HL-60/S4 treated with retinoic acid at 250 ng/mL for 4 days and 3 days (cell line): ENCODE data around the gene KRTAP13-3.

Source experiments
- in situ Hi-C: fragments of 300-500 bp; cut with MboI; formaldehyde crosslinking; loops from 2 replicates; pipeline ENCODE4 v1.7.0; 2022; ENCODE audit warnings: low sequenced_read_pairs

Gene KRTAP13-3

GRCh38 chr21:30425826-30426225 lies at the start of gene KRTAP13-3:
Gene KRTAP13-3, minus strand, starts transcription at chr21:30425926. Its CDS starts 14 bp downstream, at chr21:30425912.
- in situ Hi-C loops = no loop called here

GRCh38 chr21:30468900-30469714 lies 43.4 kb upstream of the KRTAP13-3 start:
- in situ Hi-C loops = no loop called here

GRCh38 chr21:30463713-30464112 lies 38.0 kb upstream of the KRTAP13-3 start:
- in situ Hi-C loops = no loop called here

GRCh38 chr21:30448514-30448913 lies 22.8 kb upstream of the KRTAP13-3 start:
- in situ Hi-C loops = no loop called here

GRCh38 chr21:30447056-30447455 lies 21.3 kb upstream of the KRTAP13-3 start:
- in situ Hi-C loops = no loop called here

- in situ Hi-C loops = no loop called here
Measured at GRCh38 chr21:30444204-30444603, 18.5 kb upstream of the KRTAP13-3 start.

GRCh38 chr21:30443226-30443625 lies 17.5 kb upstream of the KRTAP13-3 start:
- in situ Hi-C loops = no loop called here

- in situ Hi-C loops = no loop called here
Measured at GRCh38 chr21:30439975-30440374, 14.2 kb upstream of the KRTAP13-3 start, which contains the start of gene KRTAP15-1. Gene KRTAP15-1, plus strand, starts transcription at chr21:30440275. Its CDS starts 53 bp downstream, at chr21:30440328.

- in situ Hi-C loops = no loop called here
Measured at GRCh38 chr21:30437010-30437565, 11.4 kb upstream of the KRTAP13-3 start.

- in situ Hi-C loops = no loop called here
Measured at GRCh38 chr21:30434033-30434631, 8.4 kb upstream of the KRTAP13-3 start.

- in situ Hi-C loops = no loop called here
Measured at GRCh38 chr21:30430170-30430655, 4.5 kb upstream of the KRTAP13-3 start, which contains the start of gene KRTAP13-4. Gene KRTAP13-4, plus strand, starts transcription at chr21:30430220. Its CDS starts 56 bp downstream, at chr21:30430276.

- in situ Hi-C loops = no loop called here
Measured at GRCh38 chr21:30426731-30427130, 1.0 kb upstream of the KRTAP13-3 start.

GRCh38 chr21:30415993-30416392 lies 9.7 kb downstream of the KRTAP13-3 start:
- in situ Hi-C loops = no loop called here

- in situ Hi-C loops = no loop called here
Measured at GRCh38 chr21:30408782-30409494, 16.8 kb downstream of the KRTAP13-3 start.

GRCh38 chr21:30395731-30396130 lies 30.0 kb downstream of the KRTAP13-3 start, which contains the start of gene KRTAP13-1:
Gene KRTAP13-1, plus strand, starts transcription at chr21:30396031. Its CDS starts 56 bp downstream, at chr21:30396087.
- in situ Hi-C loops = no loop called here

GRCh38 chr21:30391492-30392025 lies 34.2 kb downstream of the KRTAP13-3 start:
- in situ Hi-C loops = no loop called here

- in situ Hi-C loops = no loop called here
Measured at GRCh38 chr21:30382201-30382600, 43.5 kb downstream of the KRTAP13-3 start.
